Stimulated activated naive CD4-positive, alpha-beta T cell (primary cell): Measurements from ENCODE around the gene DENND2A.
"Not testable (repeated sequence)": the region's sequence is repeated elsewhere in the genome, so short reads cannot be mapped to it uniquely, and the experiment has no call there.

Source experiments
- DNase-seq, 6 experiments: peaks; one replicate each; lab custom pipeline; 2025; lab: John Stamatoyannopoulos, UW

The DENND2A gene

GRCh38 chr7:140640727-140641523 lies at the start of gene DENND2A:
TSS of gene DENND2A (minus strand) at chr7:140640813. CDS start at chr7:140602397, 38,416 bp downstream.
- peak in 2 of 6 experiments; percentile 4 to 7 for DNase-seq

- no peak for DNase-seq
Measured at GRCh38 chr7:140689199-140690152, 48.9 kb upstream of the DENND2A start.

- DNase-seq: no peak
Measured at GRCh38 chr7:140688341-140688740, 47.7 kb upstream of the DENND2A start.

GRCh38 chr7:140686921-140687320 lies 46.3 kb upstream of the DENND2A start:
- DNase-seq: no peak

GRCh38 chr7:140685407-140686087 lies 44.9 kb upstream of the DENND2A start:
- DNase-seq: no peak

- DNase-seq: no peak
Measured at GRCh38 chr7:140684066-140684950, 43.7 kb upstream of the DENND2A start.

- DNase-seq: no peak
Measured at GRCh38 chr7:140683657-140684056, 43.0 kb upstream of the DENND2A start.

GRCh38 chr7:140681766-140682165 lies 41.2 kb upstream of the DENND2A start:
- DNase-seq: no peak

GRCh38 chr7:140680886-140681285 lies 40.3 kb upstream of the DENND2A start:
- no peak for DNase-seq

GRCh38 chr7:140679186-140679585 lies 38.6 kb upstream of the DENND2A start:
- DNase-seq: no peak

- no peak for DNase-seq
Measured at GRCh38 chr7:140678816-140679130, 38.2 kb upstream of the DENND2A start.

- no peak for DNase-seq
Measured at GRCh38 chr7:140678081-140678815, 37.6 kb upstream of the DENND2A start.

GRCh38 chr7:140677496-140677895 lies 36.9 kb upstream of the DENND2A start:
- DNase-seq: no peak

GRCh38 chr7:140676956-140677355 lies 36.3 kb upstream of the DENND2A start:
- not testable (repeated sequence) for DNase-seq

- DNase-seq: no peak
Measured at GRCh38 chr7:140676306-140676705, 35.7 kb upstream of the DENND2A start.

- no peak for DNase-seq
Measured at GRCh38 chr7:140675726-140676125, 35.1 kb upstream of the DENND2A start.

- no peak for DNase-seq
Measured at GRCh38 chr7:140674899-140675701, 34.5 kb upstream of the DENND2A start.

GRCh38 chr7:140674356-140674800 lies 33.8 kb upstream of the DENND2A start:
- no peak for DNase-seq

- DNase-seq: no peak
Measured at GRCh38 chr7:140673774-140674155, 33.2 kb upstream of the DENND2A start.
